ENCODE data around the gene FTO.

FTO gene

DNA sequence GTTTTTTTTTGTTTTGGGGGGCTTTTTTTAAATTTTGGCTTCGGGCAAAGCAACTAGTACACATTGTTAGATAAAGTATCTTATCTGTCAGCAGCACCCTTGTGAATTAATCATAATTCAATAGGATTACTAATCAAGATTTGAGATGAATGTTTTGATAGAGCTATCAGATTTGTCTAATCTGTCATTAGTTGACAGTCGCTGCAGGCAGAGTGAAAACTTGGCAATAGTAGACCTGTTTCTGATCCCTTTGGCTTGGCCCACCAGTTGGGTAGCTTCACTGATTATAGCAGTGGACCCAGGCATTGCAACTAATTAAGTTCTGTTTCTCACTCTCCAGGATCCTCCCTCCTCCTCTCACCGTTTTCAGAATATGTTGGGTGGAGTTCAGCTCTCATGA lies 324.0 kb downstream of the FTO start:
- no peak for DNase-seq

DNA sequence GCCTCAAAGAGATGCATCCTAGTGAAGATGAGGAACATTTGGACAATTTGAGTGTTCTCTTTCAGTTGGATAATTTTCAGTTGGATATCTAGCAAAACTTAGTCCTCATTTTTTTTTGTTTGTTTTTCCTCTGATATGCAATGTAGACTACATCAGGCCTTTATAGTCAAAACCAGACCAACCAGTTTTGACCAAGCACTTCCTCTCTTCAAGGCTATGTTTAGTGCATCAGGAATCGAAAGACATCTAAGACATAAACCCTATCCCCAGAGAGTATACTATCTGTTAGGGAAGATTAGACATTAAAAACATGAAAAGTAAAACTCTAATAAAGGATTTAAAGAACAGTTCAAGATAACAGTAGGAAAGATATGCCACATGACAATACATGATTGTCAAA lies 326.5 kb downstream of the FTO start:
- no peak for DNase-seq

DNA sequence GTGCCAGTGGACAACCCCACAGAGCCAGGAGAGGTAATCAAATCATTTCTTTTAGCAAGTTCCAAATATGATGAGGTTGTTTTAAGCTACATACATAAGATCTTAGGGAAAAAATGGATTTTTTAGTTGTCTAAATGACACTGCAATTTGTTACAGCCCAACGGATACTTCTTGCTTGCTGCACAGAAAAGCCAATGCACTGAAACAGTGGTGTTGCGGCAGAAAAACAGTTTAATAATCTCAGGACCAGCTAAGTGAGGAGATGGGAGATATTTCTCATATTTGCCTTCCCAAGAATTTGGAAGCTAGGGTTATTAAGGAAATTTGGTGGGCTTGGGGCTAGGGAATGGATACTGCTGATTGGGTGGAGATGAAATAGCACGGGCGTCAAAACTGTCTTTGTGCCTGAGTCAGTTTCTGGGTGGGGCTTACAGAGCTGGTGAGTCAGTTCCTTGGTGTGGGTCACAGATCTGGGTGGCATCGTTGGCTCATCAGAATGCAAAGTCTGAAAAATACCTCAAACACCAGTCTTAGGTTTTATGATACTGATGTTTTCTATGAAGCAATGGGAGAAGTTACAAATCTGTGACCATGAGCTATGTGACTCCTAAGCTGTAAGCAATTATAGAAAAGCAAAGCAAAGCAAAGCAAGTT lies 327.3 kb downstream of the FTO start:
- no peak for DNase-seq

DNA sequence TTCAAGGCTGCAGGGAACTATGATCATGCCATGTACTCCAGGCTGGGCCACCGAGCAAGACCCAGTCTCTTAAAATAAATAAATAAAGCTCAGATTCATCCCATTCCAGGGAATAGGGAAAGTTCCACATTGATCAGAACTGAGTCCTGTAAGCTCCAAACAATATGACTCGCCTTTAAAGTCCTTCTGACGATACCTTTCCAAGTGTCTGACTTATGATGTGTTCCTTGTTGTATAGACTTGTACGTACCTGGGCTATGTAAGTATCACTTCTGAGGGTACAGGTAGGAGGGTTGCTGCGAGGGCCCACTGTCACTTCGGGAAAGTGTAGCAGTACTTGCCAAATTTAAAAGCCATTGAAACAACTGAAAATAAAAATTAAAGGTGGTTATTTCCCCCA lies 329.8 kb downstream of the FTO start:
- DNase-seq: no peak

DNA sequence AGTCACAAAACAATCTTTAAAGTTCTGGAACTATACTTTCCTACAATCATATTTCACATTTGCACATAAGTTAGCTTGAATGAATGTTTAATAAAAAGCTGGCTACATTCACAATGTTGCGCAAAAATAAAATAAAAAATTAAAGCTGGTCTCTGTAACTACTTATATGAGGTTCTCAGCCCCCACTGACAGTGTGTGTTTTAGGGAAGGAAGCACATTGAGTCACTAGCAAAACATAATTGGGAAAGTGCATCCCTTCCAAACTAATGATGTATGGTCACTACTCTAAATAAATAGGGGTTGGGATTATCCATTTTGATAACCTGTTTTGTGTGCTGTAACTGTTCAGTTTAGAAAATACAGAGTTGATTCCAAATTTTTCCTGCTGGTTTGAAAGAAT lies 330.7 kb downstream of the FTO start:
- no peak for DNase-seq

DNA sequence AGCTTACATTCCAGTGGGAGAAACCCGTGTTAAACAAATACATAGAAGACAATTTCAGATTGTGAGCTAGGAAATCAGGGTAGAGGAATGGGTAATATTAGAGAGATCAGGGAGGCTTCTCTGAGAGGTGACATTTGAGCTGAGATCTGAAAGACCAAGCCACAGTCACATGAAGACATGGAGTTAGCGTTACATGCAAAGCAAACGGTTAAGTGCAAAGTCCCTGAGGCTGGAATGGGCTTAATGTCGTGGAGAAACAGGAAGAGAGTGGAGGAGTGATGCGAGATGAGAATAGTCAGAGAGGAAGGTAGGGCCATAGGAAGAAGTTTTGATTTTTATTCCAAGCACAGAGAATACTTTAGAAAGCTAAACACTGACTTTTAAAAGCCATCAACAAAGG lies 336.5 kb downstream of the FTO start:
- no peak for DNase-seq

DNA sequence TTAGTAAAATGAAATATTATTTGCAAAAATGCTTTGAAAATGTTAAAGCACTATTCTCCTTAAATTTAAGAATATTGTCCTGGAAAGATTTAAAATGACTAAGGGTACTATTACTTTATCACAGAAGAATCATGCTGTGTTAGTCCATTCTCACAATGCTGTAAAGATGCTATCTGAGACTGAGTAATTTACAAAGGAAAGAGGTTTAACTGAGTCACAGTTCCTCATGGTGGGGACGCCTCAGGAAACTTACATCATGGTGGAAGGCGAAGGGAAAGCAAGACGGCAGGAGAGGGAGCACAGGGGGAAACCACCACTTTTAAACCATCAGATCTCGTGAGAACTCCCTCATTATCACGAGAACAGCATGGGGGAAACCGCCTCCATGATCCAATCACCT lies 337.0 kb downstream of the FTO start:
- no peak for DNase-seq

DNA sequence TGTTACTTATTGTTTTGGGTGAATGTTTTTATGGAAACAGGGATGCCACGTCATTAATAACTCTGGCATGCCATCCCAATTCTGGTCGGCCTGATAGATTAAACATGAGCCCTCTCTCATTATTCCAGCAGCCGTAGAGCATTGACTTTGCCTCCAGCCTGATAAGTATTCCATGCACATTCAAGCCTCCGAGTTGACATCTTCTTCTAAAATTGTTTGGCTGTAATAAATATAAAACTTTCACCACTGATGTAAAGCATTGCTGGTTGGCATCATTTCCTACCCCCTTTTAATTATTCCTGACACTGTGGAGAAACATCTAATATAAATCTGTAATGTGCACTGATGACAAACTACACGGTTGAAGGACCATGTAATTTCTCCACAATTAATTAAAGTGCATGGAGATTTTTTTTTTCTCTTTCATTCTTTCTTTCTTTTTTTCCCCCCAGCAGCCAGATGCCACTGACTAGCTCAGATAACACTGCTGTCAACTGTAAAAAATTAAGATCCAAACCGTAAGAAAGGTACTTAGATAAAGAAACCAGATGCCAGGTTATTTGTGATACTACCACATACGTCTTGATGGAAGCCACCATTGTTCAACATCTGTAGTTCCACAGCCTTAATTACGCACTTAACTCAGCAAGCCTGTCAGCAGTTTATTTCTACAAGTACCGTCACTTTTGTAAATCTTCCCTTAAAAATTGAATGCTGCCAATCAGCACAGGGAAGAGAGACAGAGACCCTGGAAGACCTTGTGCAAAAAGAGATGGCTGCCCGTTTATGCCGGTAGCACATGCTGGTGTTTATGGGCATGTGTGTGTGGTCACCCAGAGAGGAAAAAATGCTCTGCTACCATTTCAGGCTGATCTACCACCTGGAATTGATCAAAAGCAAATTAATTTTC lies 344.9 kb downstream of the FTO start:
- DNase-seq: no peak

DNA sequence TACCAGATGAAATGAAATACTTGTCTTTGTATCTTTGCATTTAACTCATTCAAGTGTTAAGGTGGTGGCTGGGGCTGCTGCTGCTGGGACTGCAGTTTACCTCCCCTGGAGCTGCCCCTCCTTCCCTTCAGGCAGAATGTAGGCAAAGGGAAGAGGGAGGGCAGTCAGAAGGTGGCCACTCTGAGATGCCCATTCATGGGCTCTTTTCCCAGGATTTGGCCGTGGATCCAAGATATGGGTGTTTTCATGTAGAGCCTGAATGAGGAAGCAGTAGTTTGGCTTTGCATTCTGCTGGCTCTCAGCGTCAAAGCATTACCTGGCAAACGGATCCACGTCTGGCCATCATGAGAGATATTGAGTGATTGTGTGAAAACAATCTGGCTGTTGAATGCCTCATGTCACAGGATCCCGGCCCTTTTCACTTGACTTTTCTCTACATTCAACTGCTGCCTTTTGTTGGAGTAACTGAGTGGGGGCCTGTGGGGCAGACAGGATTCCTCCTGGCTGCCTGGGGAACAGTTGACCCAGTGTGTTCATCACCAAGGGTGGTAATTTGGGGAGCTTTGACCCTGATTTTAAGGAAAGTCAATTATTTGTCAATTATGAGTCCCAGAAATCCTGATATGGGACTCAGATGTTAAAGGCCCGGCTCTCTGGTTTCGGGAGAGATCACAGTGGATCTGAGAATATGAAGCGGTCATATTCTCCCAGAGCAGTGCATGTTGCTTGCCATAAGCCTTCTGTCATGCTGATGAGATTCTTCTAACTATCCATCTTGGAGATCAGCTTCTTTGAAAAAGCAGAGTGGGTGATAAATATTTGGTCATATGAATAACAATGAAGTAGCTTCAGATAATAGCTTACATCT lies 345.9 kb downstream of the FTO start:
- no peak for DNase-seq

DNA sequence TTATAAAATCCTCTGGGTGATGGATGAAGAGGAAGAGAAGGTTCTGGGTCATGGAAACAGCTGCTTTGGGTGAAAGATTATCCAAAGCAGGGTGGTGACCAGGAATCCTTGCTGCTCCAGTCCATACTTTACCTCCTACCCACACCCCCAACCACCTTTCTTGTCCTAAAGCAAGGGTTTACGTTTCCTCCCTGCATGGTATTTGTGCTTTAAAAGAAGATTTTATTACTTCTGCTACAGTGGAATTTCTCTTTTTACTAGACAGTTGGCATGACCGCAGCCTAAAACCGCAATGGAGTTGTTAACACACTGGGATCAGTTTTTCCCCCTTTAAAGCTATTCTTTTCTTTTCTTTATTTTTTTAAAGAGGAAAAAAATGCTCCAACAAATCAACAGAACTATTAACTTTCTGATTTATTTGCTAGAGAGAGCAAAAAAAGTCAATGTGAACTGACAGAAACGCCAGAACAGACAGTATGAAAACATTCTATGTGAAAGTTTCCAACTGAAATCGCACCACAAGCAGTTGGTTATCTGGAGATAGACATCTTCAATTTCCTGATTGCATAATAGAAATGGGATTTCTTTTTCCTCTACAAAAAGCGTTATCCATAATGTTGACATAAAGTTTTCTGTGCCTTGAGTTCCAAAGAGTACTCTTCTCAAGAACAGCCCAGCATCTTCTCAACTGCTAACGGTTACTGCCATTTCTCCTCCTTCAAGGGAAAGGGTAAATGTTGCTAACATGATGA lies 346.7 kb downstream of the FTO start:
- DNase-seq: no peak

DNA sequence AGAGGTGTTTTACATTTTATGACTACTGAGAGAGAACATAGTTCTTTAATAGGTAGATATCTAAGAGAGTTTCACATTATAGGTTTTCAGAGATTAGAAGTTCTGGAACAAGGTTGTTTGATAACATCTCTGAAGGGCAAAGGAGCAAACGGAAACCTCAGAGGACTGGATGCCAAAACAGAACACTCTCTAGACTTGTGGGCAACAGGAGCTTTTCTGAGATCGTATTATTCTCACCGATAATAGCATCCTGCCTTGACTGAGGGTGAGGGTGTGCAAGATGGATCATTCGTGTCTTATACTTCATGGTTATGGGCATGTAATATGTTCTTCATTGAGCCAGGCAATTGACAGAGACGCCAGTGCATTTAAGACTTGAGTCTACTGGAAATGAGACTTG lies 347.9 kb downstream of the FTO start:
- DNase-seq: no peak

DNA sequence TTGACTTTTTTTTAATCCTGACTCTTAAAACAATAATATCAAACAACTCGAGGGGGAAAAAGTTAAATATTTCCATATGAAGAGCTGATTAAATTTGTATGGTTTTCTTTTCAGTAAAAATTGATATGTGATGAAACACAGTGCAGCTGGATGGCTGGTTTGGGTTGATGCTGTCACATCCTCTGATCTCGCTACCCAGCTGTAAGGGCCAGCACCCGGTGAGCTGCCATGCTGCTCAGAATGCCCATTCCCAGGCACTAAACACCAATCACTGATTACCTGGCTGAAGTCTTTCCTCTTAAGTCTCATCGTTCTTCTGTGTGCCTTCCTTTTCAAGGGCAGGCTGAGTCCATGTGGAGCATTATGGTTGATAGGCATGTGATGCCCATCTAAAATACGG lies 348.3 kb downstream of the FTO start:
- no peak for DNase-seq

DNA sequence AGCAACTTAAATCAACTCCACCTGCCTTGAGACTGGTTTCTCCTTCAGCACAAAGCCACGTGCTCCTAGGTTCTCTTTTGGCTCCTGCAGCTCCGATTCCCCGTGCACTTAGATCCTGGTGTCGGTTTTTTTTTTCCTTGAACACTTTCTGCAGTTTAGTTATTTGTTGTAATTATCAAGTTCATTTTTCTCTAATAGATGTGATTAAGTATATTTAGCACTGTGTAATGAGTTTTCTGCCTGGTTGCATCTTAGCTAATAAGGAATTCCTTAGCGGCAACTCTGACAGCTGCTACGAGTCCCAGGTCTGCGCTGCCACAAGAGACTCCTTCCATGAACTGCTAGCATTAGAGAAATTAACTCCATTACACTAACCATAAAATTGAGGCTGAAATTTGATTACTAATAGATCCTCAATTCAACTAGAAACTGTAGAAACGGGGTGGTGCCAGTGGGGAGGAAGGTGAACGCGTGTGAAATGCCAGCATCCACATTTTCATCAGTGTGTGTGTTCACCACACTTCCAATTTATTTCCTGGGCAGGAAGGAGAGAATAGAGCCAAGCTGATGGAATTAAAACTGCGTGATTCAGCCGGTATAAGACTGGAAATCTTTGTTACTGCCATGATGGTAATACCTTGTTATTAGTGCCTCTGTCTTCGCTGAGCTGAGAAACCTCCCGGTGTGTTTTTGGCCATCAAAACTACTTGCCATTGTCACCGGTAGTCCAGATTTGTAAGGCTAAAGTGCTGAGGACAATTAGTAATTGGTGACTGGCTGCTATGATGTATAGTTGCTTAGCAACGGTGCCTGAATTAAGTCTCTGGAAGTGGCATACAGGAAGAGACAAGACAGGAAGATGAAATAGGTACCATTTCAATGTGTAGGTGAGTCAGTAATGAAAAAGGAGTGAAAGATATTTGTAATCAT lies 350.2 kb downstream of the FTO start:
- DNase-seq: no peak

DNA sequence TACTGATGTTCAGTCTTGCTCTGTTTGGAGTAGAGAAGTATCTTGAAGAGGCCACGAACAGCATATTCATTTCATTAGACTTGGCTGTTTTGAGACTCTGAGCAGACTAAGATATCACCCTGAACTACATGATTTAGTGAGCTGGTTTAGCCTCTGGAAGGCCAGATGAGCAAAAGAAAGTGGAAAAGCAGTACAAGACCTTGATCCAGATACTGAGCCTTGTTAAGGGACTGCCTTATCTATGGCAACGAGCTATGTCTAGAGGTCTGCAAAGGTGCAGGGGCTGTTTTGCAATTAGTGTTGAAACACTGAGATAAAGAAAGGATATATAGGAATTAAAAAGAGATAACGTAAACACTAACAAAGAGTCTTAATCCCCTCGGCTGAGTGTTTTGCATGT lies 351.2 kb downstream of the FTO start:
- no peak for DNase-seq

DNA sequence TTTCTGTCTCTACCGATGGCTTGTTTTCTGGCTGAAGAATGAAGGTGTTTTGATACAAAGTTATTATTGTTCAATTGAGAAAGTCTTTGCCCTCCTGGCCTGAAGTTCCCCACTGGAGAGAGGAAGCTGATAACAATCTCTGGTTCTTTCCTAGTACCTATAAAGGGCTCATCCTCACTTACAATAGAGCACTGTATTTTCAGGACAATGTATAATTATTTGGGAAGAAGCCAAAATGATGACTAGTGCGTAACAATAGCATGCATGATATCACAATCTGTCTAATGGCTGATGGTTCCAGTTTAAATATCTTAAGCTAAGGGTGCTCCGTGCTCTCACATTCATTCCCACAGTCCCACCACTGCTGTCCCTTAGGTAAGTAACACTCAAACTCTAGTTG lies 351.9 kb downstream of the FTO start:
- DNase-seq: no peak

DNA sequence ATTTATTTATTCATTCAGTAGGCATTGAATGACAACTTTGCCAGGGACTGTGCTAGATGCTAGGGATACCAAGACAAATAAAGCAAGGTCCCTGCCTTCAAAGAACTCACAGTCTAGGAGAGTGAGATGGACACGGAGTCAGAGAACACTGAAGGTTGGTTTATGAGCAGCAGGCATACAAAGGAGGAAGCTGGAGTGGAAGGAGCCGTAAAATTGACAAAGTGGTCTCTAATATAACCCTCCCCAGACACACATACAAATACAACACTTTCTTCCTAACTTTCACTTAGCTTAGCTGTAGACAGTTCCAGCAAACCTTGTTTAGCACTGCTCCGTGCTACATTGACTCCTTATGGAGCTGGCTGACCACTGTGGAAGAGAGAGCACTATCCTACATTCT lies 353.0 kb downstream of the FTO start:
- DNase-seq: no peak

DNA sequence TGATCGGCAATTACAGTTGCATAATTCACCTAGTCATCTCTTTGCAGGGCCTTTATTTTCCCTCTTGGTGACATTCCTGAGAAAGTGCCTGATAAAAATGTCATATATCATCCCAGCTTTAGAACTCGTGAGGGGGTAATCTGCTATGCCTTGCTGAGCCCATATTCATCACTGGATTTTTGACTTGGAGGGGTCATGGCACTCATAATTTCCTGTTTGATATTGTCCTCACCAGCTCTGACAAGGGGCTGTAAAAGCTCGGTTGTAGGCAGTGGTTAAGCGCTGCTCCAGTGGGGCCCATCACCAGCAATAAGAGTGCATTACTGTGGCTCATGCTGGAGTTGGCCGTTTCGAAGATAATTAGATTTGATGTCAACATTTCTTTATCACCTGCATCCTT lies 355.4 kb downstream of the FTO start:
- no peak for DNase-seq

DNA sequence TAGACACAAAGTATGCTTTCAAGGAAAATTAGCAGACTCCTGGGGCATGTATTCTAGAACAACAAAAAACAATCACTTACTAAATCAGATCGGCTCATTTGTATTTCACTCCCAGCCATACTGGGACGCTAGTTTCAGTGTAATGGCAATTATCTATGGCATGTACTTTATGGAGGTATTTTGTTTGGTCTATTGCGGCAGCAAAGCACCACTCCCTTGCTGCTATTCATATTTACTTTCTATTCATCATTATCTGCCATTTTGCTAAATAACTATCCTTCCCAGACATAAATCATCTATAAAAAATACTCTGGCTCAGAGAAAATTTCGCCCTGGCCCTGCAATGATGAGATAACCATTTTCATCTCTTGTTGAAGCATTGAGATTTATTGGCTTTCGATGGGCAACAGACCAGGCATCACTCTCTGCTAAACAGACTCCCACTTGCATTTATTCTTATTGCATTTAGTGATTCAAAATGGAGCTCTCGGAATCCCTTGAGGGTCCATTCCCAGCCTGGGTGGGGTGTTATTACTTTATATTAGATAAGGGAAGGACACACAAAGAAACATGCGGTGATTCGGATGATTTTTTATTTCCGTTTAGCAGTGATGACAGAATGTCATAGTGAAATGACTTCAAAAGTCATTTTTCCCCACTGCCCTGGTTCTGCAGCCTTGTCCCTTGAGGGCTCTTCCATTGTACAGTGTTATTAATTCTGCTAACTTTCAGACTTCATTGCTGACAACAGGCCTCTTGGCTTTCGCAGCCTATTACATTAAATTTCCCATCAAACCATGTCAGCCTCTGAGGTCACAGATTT lies 356.9 kb downstream of the FTO start:
- no peak for DNase-seq

DNA sequence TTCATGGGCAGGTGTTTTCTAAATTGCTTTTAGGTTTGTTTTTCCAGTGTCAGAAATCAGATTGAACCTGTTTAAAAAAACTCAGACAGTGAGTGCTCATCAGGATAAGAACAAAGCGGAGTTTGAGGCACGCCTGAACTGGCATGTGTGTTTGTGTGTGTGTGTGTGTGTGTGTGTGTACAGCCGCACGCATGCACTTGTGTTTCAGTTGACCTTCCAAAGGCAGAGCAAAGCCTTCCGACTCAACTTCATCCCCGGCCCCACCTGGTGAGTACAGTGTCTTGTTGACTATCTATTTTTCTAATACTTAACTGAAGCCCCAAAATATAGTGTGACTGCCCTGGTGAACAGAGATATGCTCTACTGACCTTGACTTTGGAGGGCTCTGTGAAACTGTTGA lies 357.5 kb downstream of the FTO start:
- no peak for DNase-seq

DNA sequence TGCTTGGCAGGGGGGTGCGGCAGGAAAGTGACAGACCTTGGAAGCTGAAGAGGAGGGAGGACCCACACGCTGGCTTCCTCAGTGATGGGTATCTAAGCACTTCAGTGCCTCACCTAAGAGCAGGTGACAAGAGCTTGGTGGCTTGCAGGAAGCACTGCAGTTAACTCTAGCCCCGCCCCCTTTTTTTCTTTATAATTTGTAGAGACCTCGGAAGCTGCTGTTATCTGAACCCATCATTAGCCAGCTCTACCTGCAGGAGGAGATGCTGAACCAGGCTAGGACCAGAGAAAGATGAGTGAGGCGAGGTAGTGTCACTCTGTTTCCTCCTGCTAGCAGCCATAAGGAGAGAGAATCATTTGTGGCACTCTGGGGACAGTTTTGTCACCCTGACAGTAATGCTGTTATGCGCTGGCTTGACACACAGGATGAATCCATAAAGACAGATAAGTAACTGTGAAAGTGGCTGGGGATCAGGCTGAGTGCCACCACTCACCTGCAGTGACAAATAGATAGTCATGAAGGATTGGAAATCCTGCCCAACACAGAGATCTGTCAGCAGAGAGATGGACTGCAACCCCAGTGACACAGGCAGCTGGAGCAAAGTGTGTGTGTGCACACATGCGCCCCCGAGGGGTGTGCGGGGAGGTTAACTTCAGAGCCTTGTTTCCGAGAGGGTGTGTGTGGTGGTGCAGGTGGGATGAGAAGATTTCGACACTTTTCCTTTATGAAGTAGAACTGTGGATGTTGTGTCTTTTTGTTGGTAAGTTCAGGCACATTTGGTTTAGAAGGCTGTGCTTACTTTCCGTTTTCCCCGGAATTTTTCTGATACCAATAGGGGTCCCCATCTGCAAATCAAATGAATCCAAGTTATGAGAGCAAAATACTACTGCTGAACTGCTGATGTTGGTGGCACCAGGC lies 358.7 kb downstream of the FTO start:
- no peak for DNase-seq

Data from activated CD8-positive, alpha-beta memory T cell treated with anti-CD3 and anti-CD28 coated beads, Interleukin-2, amount 50 U/mL, for 48 hours (primary cell).